H1 (cell line): ENCODE results near the gene TMEM107. TPM values are rescaled to one million over a fixed set of nuclear protein-coding genes. Genes with fewer than 3 reads are reported as not detected.

Experiments used
- CTCF ChIA-PET: fragments of 300-600 bp; sonication (Branson Sonifier 250); formaldehyde crosslinking; loops from one replicate; lab custom pipeline; 2021; ENCODE audit not compliant: partially characterized antibody; lab: Charles Lee
- POLR2A ChIA-PET: fragments of 300-600 bp; sonication (Branson Sonifier 250); formaldehyde crosslinking; loops from one replicate; lab custom pipeline; 2021; ENCODE audit warnings: inconsistent platforms; ENCODE audit not compliant: partially characterized antibody; lab: Charles Lee
- DNase-seq, 2 experiments: peaks; one replicate each; pipeline versions ENCODE4 v3.0.0 to v3.0.0-alpha.2; 2010 to 2022; ENCODE audit warnings: low spot score in 2 of 2, low read depth in 1 of 2, mixed read lengths in 1 of 2
- FAIRE-seq: peaks from 2 replicates; lab custom pipeline; 2011; peaks lifted over from hg19 to GRCh38; lab: Jason Lieb, UNC
- H2AFZ ChIP-seq: 2 replicates; pipeline ENCODE4 v1.8.1; 2012; ENCODE audit warnings: low read length, inconsistent platforms
- H2AK5ac ChIP-seq: 2 replicates; pipeline ENCODE4 v1.6.1; 2013; ENCODE audit warnings: low read depth, low read length
- H2BK120ac ChIP-seq: replicated peaks from 2 replicates; pipeline ENCODE3; 2013; ENCODE audit warnings: low read depth, low read length, inconsistent platforms
- H2BK12ac ChIP-seq: 2 replicates; pipeline ENCODE4 v1.6.1; 2013; ENCODE audit warnings: low read depth, low read length
- H2BK15ac ChIP-seq: 2 replicates; pipeline ENCODE4 v1.6.1; 2013; ENCODE audit warnings: low read length
- H2BK20ac ChIP-seq: 2 replicates; pipeline ENCODE4 v1.6.1; 2013; ENCODE audit warnings: low read length
- H2BK5ac ChIP-seq: 2 replicates; pipeline ENCODE4 v1.6.1; 2013; ENCODE audit warnings: low read depth, low read length
- H3K14ac ChIP-seq: 2 replicates; pipeline ENCODE4 v1.6.1; 2013; ENCODE audit warnings: inconsistent platforms; ENCODE audit not compliant: insufficient read length
- H3K18ac ChIP-seq: 2 replicates; pipeline ENCODE4 v1.6.1; 2013; ENCODE audit warnings: low read length; ENCODE audit errors: extremely low read depth
- H3K23ac ChIP-seq: 2 replicates; pipeline ENCODE4 v1.6.1; 2013; ENCODE audit warnings: inconsistent platforms; ENCODE audit not compliant: insufficient read length
- H3K23me2 ChIP-seq: 2 replicates; pipeline ENCODE4 v1.6.1; 2013; ENCODE audit warnings: low read depth, low read length
- H3K27ac ChIP-seq: 2 replicates; pipeline ENCODE4 v1.6.1; 2011; ENCODE audit warnings: low read depth, low read length, inconsistent platforms
- H3K27me3 ChIP-seq, 4 experiments: replicated peaks in 1 of 4; 1 replicate in 1 of 4; 2 replicates in 3 of 4; pipeline versions ENCODE4 v1.6.1 to v1.8.1; 2011 to 2013; ENCODE audit warnings: low read length in 3 of 4, mild to moderate bottlenecking in 3 of 4, inconsistent platforms in 2 of 4, mixed read lengths in 2 of 4, moderate library complexity in 1 of 4; ENCODE audit not compliant: control insufficient read depth in 3 of 4, insufficient read depth in 3 of 4; ENCODE audit errors: extremely low read depth in 1 of 4
- H3K36me3 ChIP-seq, 4 experiments: 2 replicates each; pipeline versions ENCODE4 v1.6.1 to v1.8.1; 2011 to 2013; ENCODE audit warnings: mild to moderate bottlenecking in 4 of 4, low read length in 3 of 4, moderate library complexity in 2 of 4, control low read depth in 1 of 4, inconsistent platforms in 1 of 4; ENCODE audit not compliant: insufficient read depth in 4 of 4, control insufficient read depth in 2 of 4
- H3K4ac ChIP-seq: replicated peaks from 2 replicates; pipeline ENCODE3; 2013; ENCODE audit warnings: low read length, low read depth, mixed read lengths, inconsistent platforms; ENCODE audit not compliant: insufficient read length
- H3K4me1 ChIP-seq, 4 experiments: replicated peaks in 1 of 4; 1 replicate in 1 of 4; 2 replicates in 3 of 4; pipeline versions ENCODE4 v1.6.1 to v1.8.1; 2011 to 2013; ENCODE audit warnings: low read length in 3 of 4, inconsistent platforms in 2 of 4, mixed read lengths in 1 of 4; ENCODE audit not compliant: insufficient read depth in 4 of 4, control insufficient read depth in 3 of 4
- H3K4me2 ChIP-seq, 2 experiments: 2 replicates each; pipeline versions ENCODE4 v1.6.1 to v1.8.1; 2011 to 2013; ENCODE audit warnings: low read depth in 2 of 2, low read length in 2 of 2, control low read depth in 1 of 2, inconsistent platforms in 1 of 2, mild to moderate bottlenecking in 1 of 2; ENCODE audit not compliant: insufficient read depth in 1 of 2
- H3K4me3 ChIP-seq, 4 experiments: fragments of 200-600, 300-600 bp in 1 of 4; sonication (generic), shearing (Covaris generic), sonication (Bioruptor Twin) in 1 of 4; 2 replicates each; pipeline versions ENCODE4 v1.5.1 to v1.8.1; 2011 to 2016; ENCODE audit warnings: low read length in 4 of 4, low read depth in 3 of 4, control low read depth in 2 of 4, inconsistent platforms in 2 of 4, mild to moderate bottlenecking in 2 of 4, mixed read lengths in 1 of 4, moderate library complexity in 1 of 4; ENCODE audit not compliant: insufficient read depth in 2 of 4; ENCODE audit errors: extremely low read depth in 1 of 4
- H3K56ac ChIP-seq: replicated peaks from 2 replicates; pipeline ENCODE3; 2013; ENCODE audit warnings: low read depth, mild to moderate bottlenecking, mixed read lengths, low read length, inconsistent platforms; ENCODE audit not compliant: insufficient read length
- H3K79me1 ChIP-seq: 2 replicates; pipeline ENCODE4 v1.6.1; 2013; ENCODE audit warnings: low read depth, low read length, control low read depth
- H3K79me2 ChIP-seq, 2 experiments: 2 replicates each; pipeline versions ENCODE4 v1.6.1 to v1.8.1; 2012 to 2013; ENCODE audit warnings: low read length in 2 of 2, mild to moderate bottlenecking in 2 of 2, inconsistent platforms in 1 of 2; ENCODE audit not compliant: insufficient read depth in 2 of 2, control insufficient read depth in 1 of 2
- H3K9ac ChIP-seq, 4 experiments: replicated peaks in 1 of 4; 1 replicate in 1 of 4; 2 replicates in 3 of 4; pipeline versions ENCODE4 v1.6.1 to v1.8.1; 2011 to 2013; ENCODE audit warnings: low read depth in 3 of 4, low read length in 3 of 4, control low read depth in 2 of 4, mild to moderate bottlenecking in 2 of 4, moderate library complexity in 2 of 4, inconsistent platforms in 1 of 4; ENCODE audit errors: extremely low read depth in 1 of 4
- H3K9me3 ChIP-seq, 2 experiments: 2 replicates each; pipeline versions ENCODE4 v1.6.1 to v1.8.1; 2012 to 2013; ENCODE audit warnings: mild to moderate bottlenecking in 2 of 2, moderate library complexity in 2 of 2, control low read depth in 1 of 2, inconsistent platforms in 1 of 2, low read depth in 1 of 2, low read length in 1 of 2, mixed read lengths in 1 of 2; ENCODE audit not compliant: insufficient read depth in 2 of 2
- H4K20me1 ChIP-seq, 2 experiments: replicated peaks in 1 of 2; 2 replicates each; pipeline versions ENCODE3 to v1.8.1; 2011 to 2013; ENCODE audit warnings: inconsistent platforms in 2 of 2, low read length in 2 of 2, mild to moderate bottlenecking in 1 of 2; ENCODE audit not compliant: insufficient read depth in 2 of 2, control insufficient read depth in 1 of 2
- H4K5ac ChIP-seq: 2 replicates; pipeline ENCODE4 v1.6.1; 2013; ENCODE audit warnings: low read length, low read depth, mixed read lengths, inconsistent platforms; ENCODE audit not compliant: insufficient read length
- H4K8ac ChIP-seq: 2 replicates; pipeline ENCODE4 v1.8.0; 2013; ENCODE audit warnings: mild to moderate bottlenecking, moderate library complexity, low read length, inconsistent platforms; ENCODE audit not compliant: insufficient read depth; ENCODE audit errors: extremely low read depth
- H4K91ac ChIP-seq: replicated peaks from 2 replicates; pipeline ENCODE3; 2013; ENCODE audit warnings: low read length, mixed read lengths, inconsistent platforms; ENCODE audit not compliant: insufficient read length
- ATF3 ChIP-seq: IDR thresholded peaks from 2 replicates; pipeline ENCODE4 v1.6.1; 2011; ENCODE audit warnings: low read depth, mild to moderate bottlenecking, low read length; ENCODE audit not compliant: insufficient read depth
- BACH1 ChIP-seq: IDR thresholded peaks from 2 replicates; pipeline ENCODE4 v1.6.1; 2012; ENCODE audit warnings: low read length, improper control_type of control experiment
- KDM5A ChIP-seq: fragments of 200-600 bp; IDR thresholded peaks from 2 replicates; pipeline ENCODE4 v1.7.1; 2012; ENCODE audit warnings: mild to moderate bottlenecking, low read length, inconsistent platforms, mixed read lengths
- SP4 ChIP-seq: IDR thresholded peaks from 2 replicates; pipeline ENCODE4 v1.6.1; 2012; ENCODE audit warnings: low read length, inconsistent platforms
- TAF7 ChIP-seq: optimal IDR thresholded peaks from 2 replicates; pipeline ENCODE3; 2011; ENCODE audit warnings: low read depth, mild to moderate bottlenecking, inconsistent platforms, low read length, moderate library complexity, borderline replicate concordance
- TBP ChIP-seq: IDR thresholded peaks from 2 replicates; pipeline ENCODE4 v1.6.1; 2011; ENCODE audit warnings: low read depth, low read length, improper control_type of control experiment
- WGBS, 2 experiments: shearing (Covaris generic) in 1 of 2; methylation state at CpG; one replicate each; pipeline versions ENCODE4 v1.1.6 to v1.1.7; 2013 to 2015; ENCODE audit warnings: low lambda C conversion rate in 2 of 2, mixed read lengths in 2 of 2, inconsistent platforms in 1 of 2, low coverage in 1 of 2, missing lambda C conversion rate in 1 of 2; ENCODE audit not compliant: insufficient replicate concordance in 2 of 2, insufficient coverage in 1 of 2, insufficient read length in 1 of 2; ENCODE audit errors: extremely low coverage in 1 of 2, missing lambda C conversion rate in 1 of 2; 5-methylcytosine and 5-hydroxymethylcytosine counted together
- polyA plus RNA-seq, 7 experiments: library from polyadenylated mRNA; depleted of rRNA in 3 of 7; stranded (reverse) in 5 of 7; unstranded in 2 of 7; fragments of >200 nt in 5 of 7; fragments of 200-250 nt in 2 of 7; gene quantifications; 1 replicate in 5 of 7; 2 replicates in 1 of 7; 4 replicates in 1 of 7; pipeline versions ENCODE4 v1.2.1 to v1.2.3, GENCODE V29; 2011 to 2013; ENCODE audit warnings: missing spikeins in 2 of 7, mixed read lengths in 2 of 7
- total RNA-seq: library from RNA; stranded (reverse); fragmentation: NEBNext Ultra II Directional; extraction: Animal tissue kit (Norgen Biotek cat#: 25700); gene quantifications from 2 replicates; pipeline ENCODE4 v1.2.1, GENCODE V29; 2021

TMEM107 gene
- total and polyA plus RNA-seq, 2 of the 8 experiments (the other 6 are each of a cell fraction or from before 2014, with no cell fraction given), result 17.3 to 21.5 TPM

- CTCF ChIA-PET, result interaction anchor here (0.7 to 10.3 kb wide), 5 partner anchors 10 to 40 kb away, joined by 3 to 133 read pairs (median 4); partner anchors contain the start of gene ALOXE3
- Histone ChIP-seq H4K8ac (no peak overlapping the region), H3K79me2 (peaks cover 0 to 15% of the 10 kb centered on the region in 2 experiments; a peak in 2 of 4 replicates), H2BK15ac (no peak overlapping the region), H3K18ac (no peak overlapping the region), H3K4ac (no peak overlapping the region), H3K9me3 (no peaks in the 10 kb centered on the region), H3K27ac (no peak overlapping the region), H4K91ac (no peak overlapping the region), H3K9ac (no peak overlapping the region), H3K36me3 (peaks cover 0 to 10% (median 5%) of the 10 kb centered on the region in 4 experiments; a peak in 6 of 8 replicates), H3K4me1 (peaks cover 10 to 35% (median 25%) of the 10 kb centered on the region in 4 experiments), H3K79me1 (peaks cover 8% of the 10 kb centered on the region), H3K4me2 (no peak overlapping the region; a peak in 1 of 4 replicates), H3K27me3 (no peaks in the 10 kb centered on the region), H3K14ac (no peak overlapping the region), H2AK5ac (no peak overlapping the region), H3K23me2 (peaks cover 24% of the 10 kb centered on the region), H2BK5ac (no peak overlapping the region), H3K23ac (no peak overlapping the region), H2BK20ac (no peak overlapping the region), H2BK120ac (no peak overlapping the region), H2BK12ac (no peak overlapping the region), H4K20me1 (peaks cover 8 to 9% of the 10 kb centered on the region in 2 experiments), H4K5ac (no peak overlapping the region), H2AFZ (no peak overlapping the region), H3K56ac (no peak overlapping the region), H3K4me3 (no peak overlapping the region)
- FAIRE-seq (no peak), DNase-seq (no peak)
- 63% methylated on average over 2 of the region's 4 CpGs; no CpG with 5 or more reads in 1 of the 2 experiments for WGBS, 2 experiments
- TF ChIP-seq BACH1, result no peak
- no peak for TF ChIP-seq TAF7
- TF ChIP-seq SP4, result no peak
- no peak for TF ChIP-seq KDM5A
- no peak for TF ChIP-seq TBP
- no peak for TF ChIP-seq ATF3
- POLR2A ChIA-PET, result interaction anchor here (1.2 to 15.7 kb wide), 6 partner anchors 9 to 40 kb away, joined by 3 to 289 read pairs (median 4); partner anchors contain the start of gene TMEM107
These were observed 16.0 kb downstream of the TMEM107 start for GRCh38 chr17:8160224-8160577.
